A549 (cell line): ENCODE data around the gene PPP2R5C.

ENCODE experiments used
- BHLHE40 ChIP-seq: IDR thresholded peaks from 2 replicates; pipeline ENCODE4 v1.6.1; 2012; ENCODE audit warnings: low read depth, low read length, inconsistent platforms
- CBX8 ChIP-seq: fragments of 200-600 bp; sonication (generic); IDR thresholded peaks from 2 replicates; pipeline ENCODE4 v1.6.1; 2016
- EP300 ChIP-seq, 2 experiments: fragments of >200 bp; sonication (Bioruptor Twin); formaldehyde crosslinking; IDR thresholded peaks; 2 replicates in 1 of 2; 3 replicates in 1 of 2; pipeline ENCODE4 v1.6.1; 2016 to 2017
- HDAC2 ChIP-seq: fragments of 200-600 bp; sonication (generic); IDR thresholded peaks from 2 replicates; pipeline ENCODE4 v1.6.1; 2016
- HOXB13 ChIP-seq: fragments of 250-450 bp; sonication (Bioruptor Pico); IDR thresholded peaks from 2 replicates; pipeline ENCODE4 v1.5.0; 2020; ENCODE audit warnings: low read depth, mild to moderate bottlenecking, moderate library complexity
- MYC ChIP-seq: IDR thresholded peaks from 2 replicates; pipeline ENCODE4 v1.6.1; 2012; ENCODE audit warnings: mild to moderate bottlenecking, inconsistent platforms, low read length, improper control_type of control experiment, borderline replicate concordance
- POLR2A ChIP-seq: IDR thresholded peaks from 2 replicates; pipeline ENCODE4 v1.6.1; 2012; ENCODE audit warnings: mild to moderate bottlenecking, low read length
- RFX5 ChIP-seq: fragments of 450-650 bp; IDR thresholded peaks from 2 replicates; pipeline ENCODE4 v1.7.1; 2014; ENCODE audit warnings: antibody characterized with exemption, mild to moderate bottlenecking, moderate library complexity
- TF ChIP-seq, protein P1 (sequence below): fragments of 450-650 bp; IDR thresholded peaks from 2 replicates; pipeline ENCODE4 v1.6.1; 2014; ENCODE audit warnings: antibody characterized with exemption
- TF ChIP-seq, protein P2 (sequence below): fragments of >200 bp; sonication (Bioruptor Twin); formaldehyde crosslinking; IDR thresholded peaks from 3 replicates; pipeline ENCODE4 v1.5.1; 2016
- TF ChIP-seq, protein P3 (sequence below): IDR thresholded peaks from 2 replicates; pipeline ENCODE4 v1.6.1; 2012
- TF ChIP-seq, protein P4 (sequence below): fragments of 200-600 bp; sonication (generic); IDR thresholded peaks from 2 replicates; pipeline ENCODE4 v1.6.1; 2016; ENCODE audit warnings: antibody characterized with exemption, mild to moderate bottlenecking, moderate library complexity
- TF ChIP-seq, protein P5 (sequence below): IDR thresholded peaks from 2 replicates; pipeline ENCODE4 v1.6.1; 2012
- TF ChIP-seq, protein P6 (sequence below): IDR thresholded peaks from 2 replicates; pipeline ENCODE4 v1.6.1; 2012; ENCODE audit warnings: low read depth, borderline replicate concordance

DNA sequence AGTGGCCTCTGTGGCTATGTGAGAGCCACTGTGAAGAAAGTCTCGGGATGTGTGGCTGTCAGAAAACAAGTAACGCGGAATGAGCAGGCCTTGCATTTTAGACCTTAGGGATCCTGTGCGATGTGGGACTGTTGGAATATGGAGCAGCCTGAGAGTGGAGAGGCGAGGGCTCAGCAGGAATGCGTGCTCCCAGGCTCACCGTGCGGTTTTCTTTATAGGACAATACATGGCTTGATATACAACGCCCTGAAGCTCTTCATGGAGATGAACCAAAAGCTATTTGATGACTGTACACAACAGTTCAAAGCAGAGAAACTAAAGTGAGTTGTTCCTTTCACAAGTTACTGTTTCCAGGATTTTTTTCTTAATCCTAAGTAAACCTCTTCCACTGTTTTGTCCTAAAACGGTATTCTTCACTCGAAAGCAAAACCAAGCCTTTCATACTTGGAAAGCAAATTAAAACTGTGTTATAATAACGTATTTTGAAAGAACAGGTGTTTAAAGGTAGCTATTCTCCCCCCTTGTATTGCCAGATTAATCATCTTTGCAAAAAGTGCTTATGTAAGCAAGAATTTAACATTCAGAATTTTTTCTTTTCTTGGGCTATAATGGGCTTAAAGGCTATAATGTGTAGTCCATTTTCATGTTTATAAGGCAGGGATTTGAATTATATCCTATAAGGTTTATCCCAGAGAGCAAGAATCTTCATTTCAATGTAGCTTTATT is 148.0 kb downstream of the PPP2R5C start:
- no peak for TF ChIP-seq HDAC2
- TF ChIP-seq, protein P1, sequence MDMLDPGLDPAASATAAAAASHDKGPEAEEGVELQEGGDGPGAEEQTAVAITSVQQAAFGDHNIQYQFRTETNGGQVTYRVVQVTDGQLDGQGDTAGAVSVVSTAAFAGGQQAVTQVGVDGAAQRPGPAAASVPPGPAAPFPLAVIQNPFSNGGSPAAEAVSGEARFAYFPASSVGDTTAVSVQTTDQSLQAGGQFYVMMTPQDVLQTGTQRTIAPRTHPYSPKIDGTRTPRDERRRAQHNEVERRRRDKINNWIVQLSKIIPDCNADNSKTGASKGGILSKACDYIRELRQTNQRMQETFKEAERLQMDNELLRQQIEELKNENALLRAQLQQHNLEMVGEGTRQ = no peak
- TF ChIP-seq, protein P2, sequence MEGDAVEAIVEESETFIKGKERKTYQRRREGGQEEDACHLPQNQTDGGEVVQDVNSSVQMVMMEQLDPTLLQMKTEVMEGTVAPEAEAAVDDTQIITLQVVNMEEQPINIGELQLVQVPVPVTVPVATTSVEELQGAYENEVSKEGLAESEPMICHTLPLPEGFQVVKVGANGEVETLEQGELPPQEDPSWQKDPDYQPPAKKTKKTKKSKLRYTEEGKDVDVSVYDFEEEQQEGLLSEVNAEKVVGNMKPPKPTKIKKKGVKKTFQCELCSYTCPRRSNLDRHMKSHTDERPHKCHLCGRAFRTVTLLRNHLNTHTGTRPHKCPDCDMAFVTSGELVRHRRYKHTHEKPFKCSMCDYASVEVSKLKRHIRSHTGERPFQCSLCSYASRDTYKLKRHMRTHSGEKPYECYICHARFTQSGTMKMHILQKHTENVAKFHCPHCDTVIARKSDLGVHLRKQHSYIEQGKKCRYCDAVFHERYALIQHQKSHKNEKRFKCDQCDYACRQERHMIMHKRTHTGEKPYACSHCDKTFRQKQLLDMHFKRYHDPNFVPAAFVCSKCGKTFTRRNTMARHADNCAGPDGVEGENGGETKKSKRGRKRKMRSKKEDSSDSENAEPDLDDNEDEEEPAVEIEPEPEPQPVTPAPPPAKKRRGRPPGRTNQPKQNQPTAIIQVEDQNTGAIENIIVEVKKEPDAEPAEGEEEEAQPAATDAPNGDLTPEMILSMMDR = no peak
- TF ChIP-seq, protein P3, sequence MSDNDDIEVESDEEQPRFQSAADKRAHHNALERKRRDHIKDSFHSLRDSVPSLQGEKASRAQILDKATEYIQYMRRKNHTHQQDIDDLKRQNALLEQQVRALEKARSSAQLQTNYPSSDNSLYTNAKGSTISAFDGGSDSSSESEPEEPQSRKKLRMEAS = no peak
- no peak for TF ChIP-seq RFX5
- TF ChIP-seq, protein P4, sequence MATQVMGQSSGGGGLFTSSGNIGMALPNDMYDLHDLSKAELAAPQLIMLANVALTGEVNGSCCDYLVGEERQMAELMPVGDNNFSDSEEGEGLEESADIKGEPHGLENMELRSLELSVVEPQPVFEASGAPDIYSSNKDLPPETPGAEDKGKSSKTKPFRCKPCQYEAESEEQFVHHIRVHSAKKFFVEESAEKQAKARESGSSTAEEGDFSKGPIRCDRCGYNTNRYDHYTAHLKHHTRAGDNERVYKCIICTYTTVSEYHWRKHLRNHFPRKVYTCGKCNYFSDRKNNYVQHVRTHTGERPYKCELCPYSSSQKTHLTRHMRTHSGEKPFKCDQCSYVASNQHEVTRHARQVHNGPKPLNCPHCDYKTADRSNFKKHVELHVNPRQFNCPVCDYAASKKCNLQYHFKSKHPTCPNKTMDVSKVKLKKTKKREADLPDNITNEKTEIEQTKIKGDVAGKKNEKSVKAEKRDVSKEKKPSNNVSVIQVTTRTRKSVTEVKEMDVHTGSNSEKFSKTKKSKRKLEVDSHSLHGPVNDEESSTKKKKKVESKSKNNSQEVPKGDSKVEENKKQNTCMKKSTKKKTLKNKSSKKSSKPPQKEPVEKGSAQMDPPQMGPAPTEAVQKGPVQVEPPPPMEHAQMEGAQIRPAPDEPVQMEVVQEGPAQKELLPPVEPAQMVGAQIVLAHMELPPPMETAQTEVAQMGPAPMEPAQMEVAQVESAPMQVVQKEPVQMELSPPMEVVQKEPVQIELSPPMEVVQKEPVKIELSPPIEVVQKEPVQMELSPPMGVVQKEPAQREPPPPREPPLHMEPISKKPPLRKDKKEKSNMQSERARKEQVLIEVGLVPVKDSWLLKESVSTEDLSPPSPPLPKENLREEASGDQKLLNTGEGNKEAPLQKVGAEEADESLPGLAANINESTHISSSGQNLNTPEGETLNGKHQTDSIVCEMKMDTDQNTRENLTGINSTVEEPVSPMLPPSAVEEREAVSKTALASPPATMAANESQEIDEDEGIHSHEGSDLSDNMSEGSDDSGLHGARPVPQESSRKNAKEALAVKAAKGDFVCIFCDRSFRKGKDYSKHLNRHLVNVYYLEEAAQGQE = no peak
- no peak for TF ChIP-seq CBX8
- no peak for TF ChIP-seq POLR2A
- TF ChIP-seq BHLHE40 = no peak
- TF ChIP-seq MYC = no peak
- no peak for TF ChIP-seq EP300 (IDR thresholded peaks at IDR 0.05)
- no peak for TF ChIP-seq HOXB13
- TF ChIP-seq, protein P5, sequence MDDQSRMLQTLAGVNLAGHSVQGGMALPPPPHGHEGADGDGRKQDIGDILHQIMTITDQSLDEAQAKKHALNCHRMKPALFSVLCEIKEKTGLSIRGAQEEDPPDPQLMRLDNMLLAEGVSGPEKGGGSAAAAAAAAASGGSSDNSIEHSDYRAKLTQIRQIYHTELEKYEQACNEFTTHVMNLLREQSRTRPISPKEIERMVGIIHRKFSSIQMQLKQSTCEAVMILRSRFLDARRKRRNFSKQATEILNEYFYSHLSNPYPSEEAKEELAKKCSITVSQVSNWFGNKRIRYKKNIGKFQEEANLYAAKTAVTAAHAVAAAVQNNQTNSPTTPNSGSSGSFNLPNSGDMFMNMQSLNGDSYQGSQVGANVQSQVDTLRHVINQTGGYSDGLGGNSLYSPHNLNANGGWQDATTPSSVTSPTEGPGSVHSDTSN = no peak
- TF ChIP-seq, protein P6, sequence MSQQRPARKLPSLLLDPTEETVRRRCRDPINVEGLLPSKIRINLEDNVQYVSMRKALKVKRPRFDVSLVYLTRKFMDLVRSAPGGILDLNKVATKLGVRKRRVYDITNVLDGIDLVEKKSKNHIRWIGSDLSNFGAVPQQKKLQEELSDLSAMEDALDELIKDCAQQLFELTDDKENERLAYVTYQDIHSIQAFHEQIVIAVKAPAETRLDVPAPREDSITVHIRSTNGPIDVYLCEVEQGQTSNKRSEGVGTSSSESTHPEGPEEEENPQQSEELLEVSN = no peak
